ENCODE data around the gene MED12.
"Not testable (repeated sequence)": the region's sequence is repeated elsewhere in the genome, so short reads cannot be mapped to it uniquely, and the experiment has no call there.

The MED12 gene

GRCh38 chrX:71170660-71171059 is 52.3 kb downstream of the MED12 start:
- no peak for DNase-seq (ENCODE audit: extremely low read depth, low read depth)
- TF ChIP-seq CTCF (IDR thresholded peaks at IDR 0.05; ENCODE audit: low read depth, low read length) = no peak

DNA sequence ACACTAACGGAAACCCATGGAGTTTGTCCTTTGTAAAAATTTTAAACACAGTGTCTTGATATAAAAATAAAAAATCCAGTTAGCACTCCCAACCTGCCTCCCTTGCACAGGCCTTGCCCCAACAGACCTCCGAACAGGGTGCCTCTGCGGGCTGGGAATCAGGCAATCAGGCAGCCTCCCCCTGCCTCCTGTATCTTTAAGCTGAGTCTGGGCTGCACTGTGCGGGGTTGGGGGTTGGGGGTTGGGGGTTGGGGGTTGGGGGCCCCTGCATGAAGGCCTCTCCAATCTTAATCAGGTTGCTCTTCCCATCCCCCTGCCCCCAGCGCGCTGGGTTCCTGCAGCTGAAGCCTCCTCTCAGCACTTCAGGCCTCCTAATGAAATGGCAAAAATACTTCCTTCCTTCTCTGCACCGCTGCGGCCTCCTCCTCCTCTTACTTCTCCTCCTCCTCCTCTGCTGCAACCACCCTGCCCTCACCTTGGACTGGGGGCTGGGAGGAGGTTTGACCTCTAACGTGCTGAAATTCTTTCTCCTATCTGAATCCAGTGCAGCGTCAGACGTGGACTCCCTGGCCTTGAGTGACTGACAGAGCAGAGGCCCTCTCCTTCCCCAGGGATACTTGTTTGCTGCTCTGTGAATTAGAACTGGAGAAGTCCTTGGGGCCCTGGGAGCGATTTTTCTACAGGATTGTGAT is 52.9 kb downstream of the MED12 start:
- TF ChIP-seq CTCF (IDR thresholded peaks at IDR 0.05; ENCODE audit: low read depth, low read length) = no peak
- no peak for DNase-seq (ENCODE audit: extremely low read depth, low read depth)

GRCh38 chrX:71173440-71173839 is 55.0 kb downstream of the MED12 start:
- no peak for TF ChIP-seq CTCF (IDR thresholded peaks at IDR 0.05; ENCODE audit: low read depth, low read length)

DNA sequence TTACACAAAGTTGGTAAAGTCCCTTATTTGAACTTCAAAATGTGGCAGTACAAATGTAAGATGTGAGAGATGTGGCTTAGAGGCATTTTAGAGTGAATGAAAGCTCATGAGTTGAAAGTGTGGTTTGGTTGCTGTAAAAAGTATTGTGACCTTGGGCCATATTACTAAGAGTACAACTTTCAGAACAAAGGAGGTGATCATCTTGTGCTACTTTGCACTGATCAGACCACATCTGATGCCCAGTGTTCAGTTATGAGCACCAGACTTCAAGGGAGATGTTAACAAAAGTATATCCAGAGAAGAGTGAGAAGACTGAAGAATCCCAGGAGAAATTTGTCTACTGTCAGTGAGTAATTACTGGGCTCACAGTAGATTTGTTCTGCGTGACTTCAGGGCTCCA is 56.4 kb downstream of the MED12 start:
- TF ChIP-seq CTCF (IDR thresholded peaks at IDR 0.05; ENCODE audit: low read depth, low read length) = no peak
- DNase-seq (ENCODE audit: extremely low read depth, low read depth) = no peak

More at GRCh38 chrX:71173440-71173839, 55.0 kb downstream of the MED12 start:
- no peak for DNase-seq (ENCODE audit: extremely low read depth, low read depth)

- DNase-seq (ENCODE audit: extremely low read depth, low read depth) = no peak
- TF ChIP-seq CTCF (IDR thresholded peaks at IDR 0.05; ENCODE audit: low read depth, low read length) = no peak
Observed at GRCh38 chrX:71175531-71175930, 57.1 kb downstream of the MED12 start.

DNA sequence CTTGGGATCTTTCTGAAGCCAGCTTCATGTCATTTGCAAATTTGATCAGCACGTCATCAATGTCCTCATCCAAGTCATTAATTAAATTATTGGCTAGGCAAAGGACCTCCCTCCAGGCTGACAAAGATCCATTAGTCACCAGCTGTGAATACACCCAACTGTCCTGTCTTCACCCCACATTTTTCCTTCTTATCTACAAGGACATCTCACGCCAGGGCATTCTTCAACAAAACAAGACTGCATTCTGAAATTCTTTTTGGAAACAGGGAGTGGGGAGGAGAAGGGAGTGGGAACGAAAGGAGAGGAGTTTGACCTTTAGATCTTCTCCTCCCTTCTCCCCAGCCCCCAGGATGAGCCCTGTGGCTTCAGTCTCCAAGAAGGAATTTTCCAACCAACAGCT is 58.9 kb downstream of the MED12 start:
- TF ChIP-seq CTCF (IDR thresholded peaks at IDR 0.05; ENCODE audit: low read depth, low read length) = no peak
- no peak for DNase-seq (ENCODE audit: extremely low read depth, low read depth)

DNA sequence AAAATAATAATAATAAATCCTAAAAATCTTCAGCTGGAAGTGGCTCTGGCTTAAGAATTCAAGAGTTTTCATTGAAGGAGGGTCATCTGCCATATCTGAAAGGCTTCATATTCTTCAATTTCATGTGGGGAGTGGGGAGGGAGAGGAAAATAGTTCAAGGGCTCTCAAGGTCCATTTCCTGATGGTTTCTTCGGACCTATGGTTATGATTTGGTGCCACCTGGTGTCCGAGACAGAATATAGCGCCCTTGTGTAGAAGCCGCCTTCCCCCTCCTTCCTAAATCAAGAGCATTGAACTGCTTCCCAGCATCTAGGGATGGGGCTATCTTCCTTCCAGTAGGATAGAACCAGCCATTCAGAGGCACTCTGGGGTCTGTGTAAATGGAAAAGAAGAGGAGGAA is 60.5 kb downstream of the MED12 start:
- peak; percentile 34 for DNase-seq (ENCODE audit: extremely low read depth, low read depth)
- peak; percentile 70 for TF ChIP-seq CTCF (IDR thresholded peaks at IDR 0.05; ENCODE audit: low read depth, low read length)

GRCh38 chrX:71180579-71181265 is 62.3 kb downstream of the MED12 start:
- not testable (repeated sequence) for DNase-seq (ENCODE audit: extremely low read depth, low read depth)
